Activated CD4-positive, CD25-positive, alpha-beta regulatory T cell treated with anti-CD3 and anti-CD28 coated beads, Interleukin-2, amount 50 U/mL, for 72 hours (primary cell): ENCODE results near the gene PPP1R12C.

Experiments
- DNase-seq: peaks from one replicate; pipeline ENCODE4 v3.0.0; 2021

Gene PPP1R12C

GRCh38 chr19:55146078-55146704 lies 28.8 kb upstream of the PPP1R12C start:
- no peak for DNase-seq

- DNase-seq: no peak
Measured at GRCh38 chr19:55145232-55145631, 27.8 kb upstream of the PPP1R12C start.

- DNase-seq: no peak
Measured at GRCh38 chr19:55141696-55142095, 24.3 kb upstream of the PPP1R12C start.

- no peak for DNase-seq
Measured at GRCh38 chr19:55137915-55138314, 20.5 kb upstream of the PPP1R12C start.

GRCh38 chr19:55136399-55137102 lies 19.1 kb upstream of the PPP1R12C start:
- DNase-seq: no peak

- DNase-seq: no peak
Measured at GRCh38 chr19:55134736-55135135, 17.3 kb upstream of the PPP1R12C start.

GRCh38 chr19:55133639-55134444 lies 16.4 kb upstream of the PPP1R12C start:
- DNase-seq: no peak

GRCh38 chr19:55132453-55133129 lies 15.2 kb upstream of the PPP1R12C start:
- DNase-seq: no peak

- DNase-seq: no peak
Measured at GRCh38 chr19:55131421-55131820, 14.0 kb upstream of the PPP1R12C start.

- DNase-seq: no peak
Measured at GRCh38 chr19:55119053-55119452, 1.6 kb upstream of the PPP1R12C start.

GRCh38 chr19:55118401-55118991 lies 1.1 kb upstream of the PPP1R12C start:
- DNase-seq: no peak

- peak; percentile 94 for DNase-seq
Measured at GRCh38 chr19:55117663-55118391, 390 bp upstream of the PPP1R12C start.

- peak; percentile 54 for DNase-seq
Measured at GRCh38 chr19:55116232-55116858, 1.1 kb downstream of the PPP1R12C start.

- DNase-seq: peak; percentile 39
Measured at GRCh38 chr19:55115446-55116065, 1.9 kb downstream of the PPP1R12C start.

GRCh38 chr19:55114566-55115145 lies 2.8 kb downstream of the PPP1R12C start:
- no peak for DNase-seq

- no peak for DNase-seq
Measured at GRCh38 chr19:55113570-55114039, 3.8 kb downstream of the PPP1R12C start.

- no peak for DNase-seq
Measured at GRCh38 chr19:55112777-55113569, 4.5 kb downstream of the PPP1R12C start.

- DNase-seq: no peak
Measured at GRCh38 chr19:55112246-55112776, 5.1 kb downstream of the PPP1R12C start.

GRCh38 chr19:55111238-55111831 lies 6.1 kb downstream of the PPP1R12C start:
- DNase-seq: no peak
